Lower lobe of right lung (tissue), 2 donors: ENCODE measurements around the gene PHLDA3. TPM values are rescaled to one million over a fixed set of nuclear protein-coding genes. Genes with fewer than 3 reads are reported as not detected.
A peak's percentile ranks its signal among the peaks of the same experiment; 100 is the strongest.

Experiments used
- ATAC-seq, 2 donors: fragments of 200-7000 bp; cut with Tn5 transposase; one replicate each; pipeline ENCODE4 v1.9.1; 2020 to 2022; ENCODE audit warnings: mild to moderate bottlenecking in 2 of 2, moderate library complexity in 2 of 2
- DNase-seq: peaks from one replicate; pipeline ENCODE4 v3.0.0-alpha.2; 2020
- H3K27ac ChIP-seq: fragments of 200-600 bp; one replicate; pipeline ENCODE4 v1.8.0; 2022
- H3K27me3 ChIP-seq: fragments of 200-600 bp; one replicate; pipeline ENCODE4 v1.8.0; 2022; ENCODE audit warnings: low read depth
- H3K36me3 ChIP-seq: fragments of 200-600 bp; one replicate; pipeline ENCODE4 v1.8.0; 2022; ENCODE audit warnings: mild to moderate bottlenecking
- H3K4me1 ChIP-seq: fragments of 200-600 bp; one replicate; pipeline ENCODE4 v1.8.0; 2022
- H3K4me3 ChIP-seq: fragments of 200-600 bp; one replicate; pipeline ENCODE4 v1.8.0; 2022; ENCODE audit warnings: mild to moderate bottlenecking
- H3K9me3 ChIP-seq: fragments of 200-600 bp; one replicate; pipeline ENCODE4 v1.8.0; 2022
- CTCF ChIP-seq: fragments of 200-600 bp; IDR thresholded peaks from one replicate; pipeline ENCODE4 v1.8.0; 2022; ENCODE audit warnings: antibody characterized with exemption, mild to moderate bottlenecking
- intact Hi-C: fragments of 100-400 bp; cut with DNase I; formaldehyde crosslinking; loops from one replicate; pipeline ENCODE4 v1.11.0; 2022
- total RNA-seq: library from RNA; stranded (reverse); fragmentation: NEBNext Ultra II Directional; extraction: Animal tissue kit (Norgen Biotek cat#: 25700); gene quantifications from one replicate; pipeline ENCODE4 v1.2.1, GENCODE V29; 2021
- donor health status: DM: no; HTN: yes; CAD: no; lungs with severe emphysema.

The PHLDA3 gene
- total RNA-seq, 1 donor from 2014 or later, result 97.1 TPM

GRCh38 chr1:201510734-201511133 is 41.7 kb upstream of the PHLDA3 start:
- H3K9me3 ChIP-seq, result no peaks in the 10 kb centered on the region
- DNase-seq, result no peak
- intact Hi-C loops, result no loop called here
- H3K36me3 ChIP-seq, result no peaks in the 10 kb centered on the region
- no peak for TF ChIP-seq CTCF
- no peak overlapping the region for H3K4me3 ChIP-seq
- H3K4me1 ChIP-seq, result peaks cover 49% of the 10 kb centered on the region
- no peak for ATAC-seq
- no peaks in the 10 kb centered on the region for H3K27me3 ChIP-seq
- H3K27ac ChIP-seq, result no peak overlapping the region

GRCh38 chr1:201509601-201510374 is 40.8 kb upstream of the PHLDA3 start:
- no peaks in the 10 kb centered on the region for H3K27me3 ChIP-seq
- H3K9me3 ChIP-seq, result no peaks in the 10 kb centered on the region
- no peak for ATAC-seq
- H3K36me3 ChIP-seq, result no peaks in the 10 kb centered on the region
- no peak for TF ChIP-seq CTCF
- H3K27ac ChIP-seq, result no peak overlapping the region
- no peak for DNase-seq
- no peak overlapping the region for H3K4me3 ChIP-seq
- intact Hi-C loops, result no loop called here
- peaks cover 58% of the 10 kb centered on the region for H3K4me1 ChIP-seq

- DNase-seq, result no peak
- no peak overlapping the region for H3K4me3 ChIP-seq
- ATAC-seq, result no peak
- intact Hi-C loops, result no loop called here
- no peaks in the 10 kb centered on the region for H3K36me3 ChIP-seq
- TF ChIP-seq CTCF, result no peak
- peaks cover 68% of the 10 kb centered on the region for H3K4me1 ChIP-seq
- H3K27ac ChIP-seq, result peak overlapping the region; percentile 97
- H3K27me3 ChIP-seq, result no peaks in the 10 kb centered on the region
- no peaks in the 10 kb centered on the region for H3K9me3 ChIP-seq
These were observed 39.8 kb upstream of the PHLDA3 start for GRCh38 chr1:201508809-201509208.

- Histone ChIP-seq H3K4me1 (peaks cover 73% of the 10 kb centered on the region), H3K27ac (peak overlapping the region; percentile 97), H3K4me3 (peak overlapping the region; percentile 79), H3K9me3 (no peaks in the 10 kb centered on the region), H3K36me3 (no peaks in the 10 kb centered on the region), H3K27me3 (no peaks in the 10 kb centered on the region)
- TF ChIP-seq CTCF, result no peak
- DNase-seq (no peak), ATAC-seq (peak in 1 of 2 donors; percentile 1)
- intact Hi-C loops, result no loop called here
These were observed 38.3 kb upstream of the PHLDA3 start for GRCh38 chr1:201507360-201507675.

- no peak for TF ChIP-seq CTCF
These were observed 37.8 kb upstream of the PHLDA3 start, which contains the start of gene CSRP1 for GRCh38 chr1:201506557-201507359. Gene CSRP1, minus strand, starts transcription at chr1:201507123. Its CDS starts 10,820 bp downstream, at chr1:201496303.

More at GRCh38 chr1:201506557-201507359, 37.8 kb upstream of the PHLDA3 start, which contains the start of gene CSRP1:
- Histone ChIP-seq H3K4me1 (peaks cover 73% of the 10 kb centered on the region), H3K27ac (peak within 1 kb of the TSS; percentile 97), H3K27me3 (no peaks in the 10 kb centered on the region), H3K9me3 (no peaks in the 10 kb centered on the region), H3K36me3 (no peaks in the 10 kb centered on the region), H3K4me3 (peak within 1 kb of the TSS; percentile 79)
- intact Hi-C loops, result no loop called here
- DNase-seq, result peak; percentile 92
- ATAC-seq, result peak; percentile 91 to 94
